GM18520 (cell line): ENCODE data around the gene PLEK.
"Not testable (repeated sequence)": the region's sequence is repeated elsewhere in the genome, so short reads cannot be mapped to it uniquely, and the experiment has no call there.

Source experiments
- ATAC-seq: cut with Tn5 transposase; IDR thresholded peaks from one replicate; pipeline ENCODE4 v1.9.1; 2021; ENCODE audit not compliant: unreplicated experiment

The PLEK gene, protein sequence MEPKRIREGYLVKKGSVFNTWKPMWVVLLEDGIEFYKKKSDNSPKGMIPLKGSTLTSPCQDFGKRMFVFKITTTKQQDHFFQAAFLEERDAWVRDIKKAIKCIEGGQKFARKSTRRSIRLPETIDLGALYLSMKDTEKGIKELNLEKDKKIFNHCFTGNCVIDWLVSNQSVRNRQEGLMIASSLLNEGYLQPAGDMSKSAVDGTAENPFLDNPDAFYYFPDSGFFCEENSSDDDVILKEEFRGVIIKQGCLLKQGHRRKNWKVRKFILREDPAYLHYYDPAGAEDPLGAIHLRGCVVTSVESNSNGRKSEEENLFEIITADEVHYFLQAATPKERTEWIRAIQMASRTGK

DNA sequence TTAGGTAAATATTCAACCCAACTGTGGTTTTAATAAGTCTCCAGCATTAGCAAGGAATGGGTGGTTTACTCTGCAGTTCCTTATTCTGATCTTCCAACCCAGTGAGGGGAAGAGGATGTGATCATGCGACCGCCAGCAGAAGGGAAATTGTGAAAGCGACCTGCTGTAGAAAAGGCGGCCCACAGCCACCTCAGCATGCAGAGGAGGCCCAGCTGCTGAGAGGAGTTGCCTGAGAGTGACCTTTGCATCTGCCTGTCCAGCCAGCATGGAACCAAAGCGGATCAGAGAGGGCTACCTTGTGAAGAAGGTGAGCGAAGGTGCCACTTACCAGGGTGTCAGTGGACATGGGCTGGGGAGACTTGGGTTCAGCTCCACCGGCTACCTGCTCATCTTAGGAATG is at the start of gene PLEK:
Gene PLEK (plus strand): TSS at position 196 of the 400 bp plus-strand sequence. CDS start 70 bp downstream, at position 266.
- ATAC-seq = peak; percentile 38

DNA sequence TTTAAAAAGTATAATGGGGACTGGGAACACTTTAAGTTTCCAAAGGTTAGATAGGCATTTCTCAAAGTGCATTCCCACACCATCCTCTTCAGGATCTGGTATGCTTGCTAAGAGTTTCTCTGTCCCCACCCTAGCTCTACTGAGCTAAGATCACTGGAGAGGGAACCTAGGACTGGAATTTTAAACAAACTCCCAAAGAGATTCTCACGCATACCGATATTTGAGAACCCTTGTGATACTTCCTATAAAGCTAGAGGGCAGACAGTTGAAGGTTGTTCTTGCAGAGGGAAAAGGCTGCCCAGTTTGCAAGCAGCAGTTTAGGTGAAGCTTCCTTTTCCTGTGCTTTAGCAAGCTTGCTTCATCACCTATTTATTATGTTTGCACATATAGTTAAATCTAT is 49.0 kb upstream of the PLEK start:
- ATAC-seq = no peak

DNA sequence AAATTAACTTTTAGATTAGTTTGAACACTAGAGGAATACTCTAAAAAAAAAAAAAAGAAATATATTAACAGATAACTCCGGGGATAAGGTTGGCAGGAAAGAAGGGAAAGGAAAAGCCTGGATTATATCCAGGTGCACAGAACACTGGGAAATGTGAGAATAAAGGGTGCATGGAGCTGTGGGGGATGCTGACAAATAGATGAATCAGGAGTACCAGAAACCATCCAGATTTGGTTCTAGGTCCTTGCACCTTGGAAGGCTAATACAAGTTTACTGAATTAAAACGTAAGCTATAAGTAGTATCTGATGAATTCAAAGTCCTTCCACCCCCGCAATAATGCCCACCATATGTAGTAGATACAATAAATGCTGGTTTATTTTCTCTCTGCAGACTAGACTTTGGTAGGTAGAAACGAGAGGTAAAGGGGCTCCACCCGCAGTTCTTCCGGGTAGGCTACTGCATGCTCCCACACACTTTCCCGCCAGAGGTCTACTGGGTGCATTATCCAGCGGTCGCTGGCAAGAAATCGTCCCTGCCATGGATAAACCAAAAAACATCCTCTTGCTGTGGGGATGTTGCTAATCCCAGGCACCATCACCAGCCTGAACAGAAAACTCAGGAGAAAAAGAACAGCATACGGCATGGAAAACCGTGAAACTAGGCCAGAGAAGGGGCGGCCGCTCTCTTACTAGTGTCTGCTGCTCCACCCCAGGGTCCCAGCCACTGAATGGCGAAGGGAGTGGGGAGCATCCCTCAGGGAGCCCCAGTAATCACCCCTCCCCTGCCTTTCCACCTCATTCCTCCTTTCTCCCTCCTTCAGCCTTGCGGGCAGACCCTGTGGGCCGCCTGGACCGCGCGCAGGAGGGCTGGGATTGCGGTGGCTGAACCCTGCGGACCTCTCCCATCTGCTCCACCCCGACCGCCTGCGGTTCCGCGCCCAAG is 46.8 kb upstream of the PLEK start:
- ATAC-seq = no peak

DNA sequence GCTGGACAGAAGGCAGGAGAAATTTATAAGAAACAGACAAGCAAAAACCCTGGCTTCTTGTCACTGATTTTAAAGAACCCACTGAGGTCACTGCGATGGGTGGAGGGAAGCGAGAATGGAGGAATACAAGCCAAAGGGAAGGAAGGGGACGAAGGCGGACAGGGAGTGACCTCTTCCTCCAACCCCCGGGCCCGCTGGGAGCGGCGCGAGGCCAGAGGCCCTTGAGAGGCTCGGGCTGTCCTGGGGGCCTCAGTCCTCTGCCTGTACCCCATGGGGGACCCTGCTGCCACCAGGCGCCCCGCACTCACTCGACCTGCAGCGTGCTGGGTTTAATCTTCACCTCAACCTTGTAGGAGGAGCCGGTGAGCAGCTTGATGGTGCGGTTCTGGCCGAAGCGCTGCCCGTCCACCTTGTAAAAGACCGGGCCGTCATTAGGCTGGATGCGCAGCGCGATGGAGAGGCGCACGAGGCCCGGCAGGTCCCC is 46.1 kb upstream of the PLEK start:
- ATAC-seq = no peak

DNA sequence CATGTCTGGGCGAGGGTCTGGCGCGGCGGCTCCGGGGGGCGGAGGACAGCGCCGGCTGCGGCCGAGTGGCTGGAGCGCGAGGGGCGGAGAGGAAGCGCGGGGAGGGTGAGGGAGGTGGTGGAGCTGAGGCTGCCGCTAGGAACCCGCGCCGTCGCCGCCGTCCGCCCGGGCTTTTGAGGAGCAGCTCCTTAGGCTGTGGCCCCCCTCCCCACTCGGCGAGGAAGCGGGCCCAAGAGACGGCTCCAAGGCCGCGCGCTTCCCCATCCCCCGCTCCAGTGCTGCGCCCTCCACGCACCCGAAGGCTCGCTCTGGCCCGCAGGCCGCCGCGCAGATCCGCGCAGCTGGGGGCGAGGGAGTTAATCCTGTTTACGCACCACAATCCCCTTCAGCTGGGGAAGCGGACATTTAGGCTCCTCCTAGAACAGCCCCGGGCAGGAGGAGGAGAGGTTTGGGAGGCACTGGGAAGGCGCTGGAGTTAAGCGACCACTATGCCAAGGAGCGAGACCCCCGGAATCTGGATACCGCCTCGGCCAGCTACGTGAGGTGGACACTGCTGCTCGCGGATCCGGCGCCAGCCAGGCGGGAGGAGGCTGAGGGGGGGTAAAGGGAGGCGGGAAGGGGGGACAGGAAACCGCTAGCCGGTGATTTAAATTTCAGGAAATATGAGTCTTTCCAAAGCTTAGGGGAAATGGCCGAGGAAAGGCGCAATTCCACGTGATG is 45.5 kb upstream of the PLEK start, which contains the start of gene CNRIP1:
Gene CNRIP1 (minus strand): TSS at position 552 of the 720 bp plus-strand sequence. CDS start 549 bp downstream, at position 3.
- no peak for ATAC-seq

DNA sequence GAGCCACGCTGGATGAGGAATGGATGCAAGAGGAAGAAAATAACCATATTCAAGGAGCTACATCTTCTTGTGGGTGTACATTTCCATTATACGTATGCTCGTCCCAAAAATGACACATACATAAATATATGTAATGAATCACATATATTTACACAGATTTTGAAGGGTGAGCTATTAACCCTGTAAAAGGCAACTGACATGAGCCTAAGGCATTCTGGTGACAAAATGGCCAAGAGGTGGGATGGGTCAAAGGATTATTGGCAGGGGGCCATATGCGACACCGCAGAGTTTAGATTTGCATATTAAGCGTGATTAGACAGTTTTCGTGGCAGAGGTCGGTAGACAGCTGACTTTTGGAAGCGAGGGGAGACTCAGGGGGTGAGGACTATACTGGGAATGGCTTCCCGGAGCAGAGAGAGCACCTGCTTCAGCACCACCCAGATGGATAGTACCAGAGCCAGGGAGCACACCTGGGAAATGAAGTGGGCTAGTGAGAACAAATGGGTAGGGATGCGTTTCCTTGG is 44.9 kb upstream of the PLEK start:
- no peak for ATAC-seq

DNA sequence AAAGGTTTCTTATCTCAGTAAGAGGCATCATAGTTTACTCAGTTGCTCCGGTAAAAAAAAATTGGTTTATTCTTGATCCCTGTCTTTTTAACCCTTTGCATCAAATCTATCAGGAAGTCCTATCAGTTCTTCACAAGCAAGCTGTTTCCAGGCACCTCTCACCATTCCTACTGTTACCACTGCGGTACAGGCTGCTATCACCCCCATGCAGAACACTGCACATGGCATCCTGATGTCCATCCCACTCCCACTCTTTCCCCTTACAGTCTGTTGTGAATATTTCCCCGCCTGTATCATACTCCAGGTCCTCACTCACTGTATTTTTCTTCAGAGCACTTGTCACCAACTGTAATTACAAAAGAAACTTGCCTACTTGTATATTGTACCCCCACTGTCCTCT is 40.0 kb upstream of the PLEK start:
- no peak for ATAC-seq

DNA sequence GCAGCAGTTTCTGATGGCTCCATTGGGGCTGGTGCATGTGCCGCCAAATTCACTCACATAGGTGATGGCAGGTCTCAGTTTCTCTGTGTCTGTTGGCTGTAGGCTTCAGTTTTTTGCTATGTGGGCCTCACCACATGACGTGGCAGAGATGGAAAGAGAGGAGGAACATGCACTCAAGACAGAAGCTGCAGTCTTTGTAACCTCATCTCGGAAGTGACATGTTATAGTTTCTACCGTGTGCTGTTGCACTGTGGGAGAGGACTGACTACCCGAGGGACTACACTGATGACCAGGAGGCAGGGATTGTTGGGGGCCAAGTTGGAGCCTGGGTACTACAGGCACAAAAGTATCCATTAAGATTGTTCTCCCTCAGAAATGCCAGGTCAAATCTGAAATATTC is 36.2 kb upstream of the PLEK start:
- no peak for ATAC-seq

DNA sequence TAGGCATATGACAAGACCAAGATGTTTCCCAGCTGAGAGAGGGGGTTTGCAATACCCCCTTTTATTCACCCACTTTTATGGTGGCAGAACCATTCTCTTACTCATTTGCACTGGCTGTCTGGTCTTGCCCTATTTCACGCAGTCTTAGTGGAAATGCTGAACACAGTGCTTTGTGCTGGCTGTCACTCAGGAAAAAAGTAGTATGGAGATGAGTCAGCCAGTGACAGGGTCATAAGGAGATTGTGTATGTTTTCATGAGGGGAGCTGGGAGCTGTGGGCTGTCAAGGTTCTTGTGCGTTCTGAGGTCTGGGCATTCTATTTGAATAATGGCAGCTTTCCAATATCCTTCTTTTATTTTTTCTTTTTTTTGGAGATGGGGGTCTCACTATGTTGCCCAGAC is 34.4 kb upstream of the PLEK start:
- no peak for ATAC-seq

DNA sequence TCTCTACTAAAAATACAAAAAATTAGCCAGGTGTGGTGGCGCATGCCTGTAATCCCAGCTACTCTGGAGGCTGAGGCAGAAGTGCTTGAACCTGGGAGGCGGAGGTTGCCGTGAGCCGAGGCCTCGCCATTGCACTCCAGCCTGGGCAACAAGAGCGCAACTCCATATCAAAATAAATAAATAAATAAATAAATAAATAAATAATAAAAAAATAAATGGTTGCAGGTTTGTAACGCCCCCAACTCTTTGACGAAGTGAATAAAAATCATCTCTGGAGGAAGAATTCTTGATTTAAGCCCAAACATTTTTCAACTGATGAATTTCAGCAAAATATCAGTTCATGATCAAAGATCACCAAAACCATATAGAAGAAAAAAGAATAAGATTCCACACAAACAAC is 32.1 kb upstream of the PLEK start:
- ATAC-seq = no peak

DNA sequence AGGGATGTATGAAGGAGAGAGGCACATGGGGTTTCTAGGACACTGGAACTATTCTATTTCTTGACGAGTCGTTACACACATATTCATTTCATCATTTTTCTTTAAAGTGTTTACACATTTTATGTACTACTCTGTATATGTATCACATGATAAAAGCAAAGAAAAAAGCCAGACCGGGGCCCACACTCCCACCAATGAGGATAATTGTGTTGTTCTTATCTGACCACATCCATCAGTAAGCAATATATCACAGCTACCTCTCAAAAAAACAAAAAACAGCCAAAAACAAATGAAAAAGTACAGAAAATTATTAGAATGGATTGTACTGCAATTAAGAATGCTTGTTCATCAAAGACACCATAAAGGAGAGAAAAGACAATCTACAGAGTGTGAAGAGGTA is 31.2 kb upstream of the PLEK start:
- ATAC-seq = no peak

DNA sequence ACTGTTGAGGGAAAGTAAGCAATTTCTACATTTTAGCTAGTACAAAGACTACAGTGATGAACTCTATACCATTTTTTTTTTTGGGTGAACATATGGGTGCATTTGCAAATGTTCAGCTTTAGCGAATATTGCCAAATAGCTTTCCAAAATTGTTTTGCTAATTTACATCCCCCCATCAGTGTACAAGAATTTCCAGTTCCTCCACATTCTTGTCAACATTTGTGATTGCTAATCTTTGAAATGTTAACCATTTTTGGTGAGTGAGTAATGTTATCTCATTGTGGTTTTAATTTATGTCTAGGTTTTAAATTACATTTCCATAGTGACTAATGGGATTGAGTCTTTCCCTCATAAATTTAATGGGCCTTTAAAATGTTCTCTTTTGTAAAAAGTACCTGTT is 28.9 kb upstream of the PLEK start:
- no peak for ATAC-seq

DNA sequence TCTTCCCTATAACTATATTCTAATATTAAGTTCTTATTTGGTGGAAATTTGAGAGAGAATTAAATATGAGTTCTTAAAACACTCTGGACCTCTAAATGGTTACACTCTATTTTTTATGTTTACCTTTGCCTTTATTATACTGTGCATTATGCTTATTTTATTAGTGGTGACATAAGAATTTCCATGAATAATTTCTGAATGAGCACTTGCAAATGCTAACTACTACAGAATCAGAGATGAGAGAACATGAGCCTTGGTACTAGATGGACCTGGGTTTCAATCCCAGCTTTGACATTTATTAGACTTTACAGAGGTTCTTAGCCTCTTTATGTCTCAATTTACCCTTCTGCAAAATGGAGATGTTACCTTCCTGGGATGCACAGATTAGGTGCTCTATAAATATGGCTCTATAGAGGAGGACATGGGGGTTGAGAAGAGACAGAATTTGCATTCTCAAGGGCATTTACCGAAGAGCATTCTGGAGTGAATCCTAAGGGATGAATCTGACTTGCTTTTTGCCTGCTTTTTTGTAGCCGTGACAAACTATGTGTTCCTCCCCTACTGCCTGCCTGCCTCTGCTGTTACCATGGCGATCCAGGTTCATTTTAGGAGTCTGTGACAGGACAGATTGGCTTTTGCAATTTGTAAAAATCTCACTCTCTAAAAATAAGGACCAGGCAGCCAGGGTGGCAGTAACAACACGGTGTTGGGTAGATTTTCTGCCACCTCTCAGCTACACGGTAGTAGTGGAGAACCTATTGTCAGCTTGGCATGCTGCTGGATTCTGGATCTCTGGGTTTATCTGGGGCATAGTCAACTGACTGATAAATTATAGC is 24.6 kb upstream of the PLEK start:
- ATAC-seq = no peak

DNA sequence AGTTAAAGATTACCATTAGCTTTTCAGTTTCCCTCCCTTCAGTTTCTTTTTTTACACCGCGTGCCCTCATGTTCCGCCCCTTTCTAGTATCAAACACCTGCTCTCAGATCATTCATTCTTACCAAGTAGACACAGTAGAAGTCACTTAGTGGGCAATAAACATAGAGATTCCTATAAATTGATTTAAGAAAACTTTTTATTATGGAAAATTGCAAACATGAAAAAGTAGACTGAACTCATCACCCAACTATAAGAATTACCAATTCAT is 24.1 kb upstream of the PLEK start:
- ATAC-seq = no peak

DNA sequence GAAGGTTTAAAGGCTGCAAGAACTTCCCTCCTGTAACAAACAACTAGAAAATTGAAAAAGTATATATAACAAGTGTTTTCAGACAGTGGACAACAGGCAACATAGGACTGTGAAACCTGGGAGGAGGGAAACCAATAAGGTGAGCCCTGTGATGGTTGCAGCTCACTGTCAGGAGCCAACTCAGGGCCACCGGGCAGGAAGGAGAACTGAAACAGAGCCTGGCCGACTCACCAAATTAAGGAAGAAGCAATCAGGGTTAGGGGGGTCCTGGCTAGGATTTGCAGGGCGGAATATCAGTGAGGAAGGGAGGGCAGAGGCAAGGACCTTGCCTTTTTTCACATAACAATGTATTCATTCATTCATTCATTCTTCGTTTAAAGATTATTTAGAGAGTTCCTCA is 23.5 kb upstream of the PLEK start:
- ATAC-seq = no peak

DNA sequence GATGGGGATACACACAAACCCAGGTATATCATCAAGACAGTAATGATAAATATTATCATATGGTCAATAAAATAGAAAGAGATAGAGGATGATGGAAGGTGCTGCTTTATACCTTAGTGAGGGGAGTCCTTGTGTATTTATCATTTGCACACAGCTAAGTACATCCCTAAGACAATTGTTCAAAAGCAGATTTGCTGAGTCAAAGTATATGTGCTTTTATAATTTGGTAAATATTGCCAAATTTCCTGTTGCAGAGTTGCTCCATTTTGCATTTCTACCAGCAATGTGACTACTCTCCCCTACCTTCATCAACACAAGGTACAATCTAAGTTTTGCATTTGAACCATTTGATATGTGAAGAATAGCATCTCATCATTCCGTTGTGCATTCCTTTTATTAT is 22.6 kb upstream of the PLEK start:
- ATAC-seq = no peak

DNA sequence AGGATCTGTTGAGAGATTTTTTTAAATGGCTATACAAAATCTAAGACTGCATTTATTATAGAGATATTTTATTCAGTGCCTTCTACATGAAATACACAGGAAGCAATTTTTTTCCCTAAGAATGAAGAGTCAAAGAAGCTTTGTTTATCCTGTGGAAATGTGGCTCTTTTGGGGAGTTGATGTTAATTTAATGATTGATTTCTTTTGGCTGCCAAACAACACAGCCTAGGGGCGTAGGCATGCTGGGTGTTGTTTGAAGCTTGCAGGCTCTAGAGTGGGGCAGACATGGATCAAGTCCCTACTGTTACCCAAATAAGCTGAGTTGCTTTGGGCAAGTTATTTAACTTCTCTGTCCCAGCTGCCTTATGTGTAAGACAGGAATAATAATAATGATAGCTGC is 21.1 kb upstream of the PLEK start:
- ATAC-seq = no peak

DNA sequence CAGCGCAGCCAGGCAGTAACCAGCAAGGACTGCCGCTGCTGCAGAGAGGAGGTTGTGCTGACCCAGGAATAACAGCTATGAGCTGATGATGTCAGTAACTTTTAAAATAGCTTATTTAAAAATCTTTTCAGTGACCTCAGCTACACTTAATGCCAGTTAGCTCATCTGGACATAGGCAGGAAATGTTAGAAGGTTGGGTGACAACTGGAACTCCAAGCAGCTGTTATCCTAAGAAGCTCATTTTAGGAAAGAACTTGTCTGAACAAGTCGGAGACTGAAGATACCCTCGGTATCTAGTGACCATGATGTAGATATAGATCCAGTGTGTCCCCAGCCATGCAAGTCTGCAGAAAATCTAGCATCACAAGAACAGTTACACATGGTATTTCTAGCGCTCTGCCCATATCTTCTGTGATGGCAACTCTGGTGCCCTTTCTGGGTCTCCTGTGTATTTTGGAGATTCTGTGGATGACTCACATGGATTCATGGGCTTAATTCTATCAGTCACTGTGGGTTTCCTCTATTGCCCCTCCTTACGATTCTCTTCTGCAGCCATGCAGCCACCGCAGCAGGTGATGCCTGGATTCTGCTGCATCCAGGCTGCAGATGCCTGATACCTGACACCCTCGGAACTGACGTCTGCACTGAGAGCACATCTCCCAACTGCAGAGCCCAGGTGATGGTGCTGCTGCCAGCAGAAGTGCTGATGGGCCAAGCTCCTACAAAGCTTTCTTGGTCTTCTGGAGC is 19.8 kb upstream of the PLEK start:
- no peak for ATAC-seq

DNA sequence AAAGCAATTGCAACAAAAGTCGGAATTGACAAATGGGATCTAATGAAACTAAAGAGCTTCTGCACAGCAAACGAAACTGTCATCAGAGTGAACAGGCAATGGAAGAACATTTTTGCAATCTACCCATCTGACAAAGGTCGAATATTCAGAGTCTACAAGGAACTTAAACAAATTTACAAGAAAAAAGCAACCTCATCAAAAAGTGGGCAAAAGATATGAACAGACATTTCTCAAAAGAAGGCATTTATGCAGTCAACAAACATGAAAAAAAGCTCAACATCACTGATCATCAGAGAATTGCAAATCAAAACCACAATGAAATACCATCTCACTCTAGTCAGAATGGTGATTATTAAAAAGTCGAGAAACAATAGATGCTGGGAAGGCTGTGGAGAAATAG is 16.0 kb upstream of the PLEK start:
- ATAC-seq = not testable (repeated sequence)

DNA sequence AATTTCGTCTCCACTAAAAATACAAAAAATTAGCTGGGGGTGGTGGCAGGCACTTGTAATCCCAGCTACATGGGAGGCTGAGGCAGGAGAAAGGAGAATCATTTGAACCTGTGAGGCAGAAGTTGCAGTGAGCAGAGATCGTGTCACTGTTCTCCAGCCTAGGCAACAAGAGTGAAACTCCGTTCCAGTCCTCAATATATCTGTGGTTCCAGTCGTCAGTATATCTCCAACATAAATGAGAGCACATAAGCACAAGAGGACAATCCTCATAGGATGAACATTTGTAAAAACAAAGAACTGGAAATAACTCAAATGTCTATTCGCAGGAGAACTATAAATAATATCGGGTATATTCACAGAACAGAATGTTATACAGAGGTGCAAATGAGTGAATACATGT is 13.1 kb upstream of the PLEK start:
- ATAC-seq = no peak
